Measurements from ENCODE around the gene CDKL2. TPM values are rescaled to one million over a fixed set of nuclear protein-coding genes. Genes with fewer than 3 reads are reported as not detected.
"Not testable (repeated sequence)": the region's sequence is repeated elsewhere in the genome, so short reads cannot be mapped to it uniquely, and the experiment has no call there.

The CDKL2 gene
- total RNA-seq, 1 donor from 2014 or later, result 0.56 TPM

GRCh38 chr4:75552452-75552851, 77.9 kb downstream of the CDKL2 start:
- no peak for ATAC-seq

GRCh38 chr4:75549019-75549418, 81.3 kb downstream of the CDKL2 start:
- ATAC-seq, result no peak

- no peak for ATAC-seq
Measured at GRCh38 chr4:75547647-75548387, 82.5 kb downstream of the CDKL2 start.

GRCh38 chr4:75545526-75545925, 84.8 kb downstream of the CDKL2 start:
- no peak for ATAC-seq

GRCh38 chr4:75544870-75545269, 85.5 kb downstream of the CDKL2 start:
- no peak for ATAC-seq

- not testable (repeated sequence) for ATAC-seq
Measured at GRCh38 chr4:75544220-75544619, 86.1 kb downstream of the CDKL2 start.

- ATAC-seq, result no peak
Measured at GRCh38 chr4:75542824-75543223, 87.5 kb downstream of the CDKL2 start.

GRCh38 chr4:75537308-75537707, 93.0 kb downstream of the CDKL2 start:
- ATAC-seq, result not testable (repeated sequence)

GRCh38 chr4:75533926-75534325, 96.4 kb downstream of the CDKL2 start:
- ATAC-seq, result not testable (repeated sequence)

- ATAC-seq, result not testable (repeated sequence)
Measured at GRCh38 chr4:75533339-75533887, 96.9 kb downstream of the CDKL2 start.

- ATAC-seq, result not testable (repeated sequence)
Measured at GRCh38 chr4:75531536-75532143, 98.7 kb downstream of the CDKL2 start.

GRCh38 chr4:75530556-75531322, 99.6 kb downstream of the CDKL2 start:
- ATAC-seq, result no peak

Other genes starting within 250 kb of the CDKL2 start
- gene RCHY1, start 116.1 kb downstream of the CDKL2 start, total RNA-seq, result 15.4 TPM
- 9.7 TPM for gene THAP6, start 116.1 kb downstream of the CDKL2 start, total RNA-seq
- gene ODAPH, start 74.5 kb downstream of the CDKL2 start, total RNA-seq, result 0.12 TPM
- gene G3BP2, start 42.9 kb upstream of the CDKL2 start, total RNA-seq, result 47.2 TPM
- gene USO1, start 94.0 kb upstream of the CDKL2 start, total RNA-seq, result 44.3 TPM

Data from esophagus mucosa (tissue), 1 donor.